ENCODE data around the gene TPRN. TPM values are rescaled to one million over a fixed set of nuclear protein-coding genes. Genes with fewer than 3 reads are reported as not detected.

TPRN gene
- total RNA-seq, 1 donor, result 6.9 TPM

DNA sequence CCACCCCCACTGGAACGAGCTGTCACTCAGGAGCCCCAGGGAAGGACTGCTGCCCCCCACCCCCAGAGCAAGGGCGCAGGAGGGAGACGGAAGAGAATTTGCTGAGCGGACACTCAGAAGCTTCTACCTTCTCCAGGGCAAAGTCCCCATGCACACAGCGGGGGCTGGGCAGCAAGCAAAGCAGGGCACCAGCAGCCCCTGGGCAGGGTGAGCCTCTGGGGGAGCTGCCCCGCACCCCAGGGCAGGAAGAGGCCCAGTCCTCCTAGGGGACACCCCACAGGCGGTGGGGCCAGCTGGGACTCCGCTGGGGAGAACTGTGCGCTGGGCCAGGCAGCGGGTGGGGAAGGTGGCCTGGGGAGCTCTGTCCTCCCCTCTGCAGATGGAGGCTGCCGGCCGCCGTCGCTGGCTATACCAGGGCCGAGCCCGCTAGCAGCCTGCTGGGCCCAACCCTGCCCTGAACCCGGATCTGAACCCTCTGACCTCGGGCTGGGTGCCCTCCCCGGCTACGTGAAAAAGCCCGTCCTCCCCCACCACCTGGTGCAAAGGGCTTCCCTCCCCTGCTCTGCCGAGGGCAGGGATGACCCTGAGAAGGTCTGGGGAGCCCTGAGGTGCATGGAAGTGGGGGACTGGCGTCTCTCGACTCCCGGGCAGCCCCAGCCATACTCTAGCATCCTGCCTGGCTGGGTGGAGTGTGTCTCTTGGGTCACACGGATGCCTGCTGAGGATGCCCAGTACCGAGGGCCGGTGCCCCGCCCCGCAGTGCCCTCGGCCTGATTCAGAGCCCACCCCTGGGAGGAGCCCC, 29.6 kb upstream of the TPRN start:
- TF ChIP-seq CTCF (IDR thresholded peaks at IDR 0.05; ENCODE audit: insufficient read depth, low read depth, low read length), result no peak
- no peak overlapping the region for H3K4me3 ChIP-seq (ENCODE audit: low read depth, low read length)
- no peak for DNase-seq (ENCODE audit: low read depth)

DNA sequence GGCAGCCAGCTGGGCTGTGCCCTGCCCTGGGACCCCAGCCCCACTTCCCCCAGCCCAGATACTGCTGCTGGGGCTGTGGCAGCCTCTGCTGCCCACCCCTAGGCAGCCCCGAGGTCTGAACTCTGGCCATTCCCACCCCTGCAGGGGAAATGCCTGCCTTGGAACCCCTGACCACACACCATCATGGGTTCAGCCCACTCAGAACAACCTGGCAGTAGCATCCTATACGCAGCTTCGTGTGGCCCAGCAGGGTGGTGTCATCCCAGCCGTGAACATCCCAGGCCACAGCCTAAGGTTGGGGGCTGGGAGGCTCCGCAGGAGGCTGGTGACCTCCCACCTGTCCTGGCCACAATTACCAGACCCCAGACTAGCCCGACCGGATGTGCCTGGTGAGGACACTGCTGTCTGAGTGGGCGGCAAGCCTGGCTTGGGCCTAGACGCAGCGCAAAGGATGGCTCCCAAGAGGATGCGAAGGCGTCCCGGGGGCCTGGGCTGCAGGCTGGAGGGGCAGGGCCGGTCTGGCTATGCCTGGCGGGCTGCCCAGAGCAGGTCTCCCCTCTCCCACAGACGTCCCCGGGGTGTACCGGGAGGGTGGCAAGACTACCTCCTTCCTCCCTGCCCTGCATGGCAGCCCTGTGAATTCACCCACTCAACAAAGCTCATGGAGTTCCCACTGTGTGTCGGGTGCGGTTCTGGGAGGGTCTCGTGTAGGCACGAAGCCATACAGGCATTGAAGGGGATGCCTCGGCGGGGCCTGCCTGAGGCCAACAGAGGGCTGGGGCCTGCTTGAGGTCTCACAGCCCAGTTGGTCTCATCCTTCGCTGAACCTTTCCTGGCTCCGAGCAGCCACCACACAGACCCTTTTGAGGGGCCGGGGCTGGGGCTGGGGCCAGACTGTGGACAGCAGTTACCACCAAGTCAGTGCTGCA, 28.7 kb upstream of the TPRN start:
- TF ChIP-seq CTCF (IDR thresholded peaks at IDR 0.05; ENCODE audit: insufficient read depth, low read depth, low read length), result no peak
- H3K4me3 ChIP-seq (ENCODE audit: low read depth, low read length), result no peak overlapping the region
- no peak for DNase-seq (ENCODE audit: low read depth)

- no peak for TF ChIP-seq CTCF (IDR thresholded peaks at IDR 0.05; ENCODE audit: insufficient read depth, low read depth, low read length)
- no peak for DNase-seq (ENCODE audit: low read depth)
- no peak overlapping the region for H3K4me3 ChIP-seq (ENCODE audit: low read depth, low read length)
Measured at GRCh38 chr9:137228506-137228967, 28.0 kb upstream of the TPRN start.

- no peak for DNase-seq (ENCODE audit: low read depth)
- no peak overlapping the region for H3K4me3 ChIP-seq (ENCODE audit: low read depth, low read length)
- no peak for TF ChIP-seq CTCF (IDR thresholded peaks at IDR 0.05; ENCODE audit: insufficient read depth, low read depth, low read length)
Measured at GRCh38 chr9:137227853-137228505, 27.4 kb upstream of the TPRN start.

GRCh38 chr9:137227054-137227852, 26.7 kb upstream of the TPRN start, which contains the start of gene RNF224:
TSS of gene RNF224 (plus strand) at chr9:137227502. CDS start at chr9:137228336, 834 bp downstream.
- peak; percentile 88 for TF ChIP-seq CTCF (IDR thresholded peaks at IDR 0.05; ENCODE audit: insufficient read depth, low read depth, low read length)

More at GRCh38 chr9:137227054-137227852, 26.7 kb upstream of the TPRN start, which contains the start of gene RNF224:
- peak; percentile 70 for DNase-seq (ENCODE audit: low read depth)
- H3K4me3 ChIP-seq (ENCODE audit: low read depth, low read length), result no peak within 1 kb of the TSS

Data from fibroblast of villous mesenchyme (primary cell).